Left colon (tissue), 2 donors: ENCODE measurements around the gene TPRA1. TPM values are rescaled to one million over a fixed set of nuclear protein-coding genes. Genes with fewer than 3 reads are reported as not detected.
"Not testable (repeated sequence)": the region's sequence is repeated elsewhere in the genome, so short reads cannot be mapped to it uniquely, and the experiment has no call there.

Experiments
- ATAC-seq: fragments of 200-7000 bp; cut with Tn5 transposase; one replicate; pipeline ENCODE4 v1.9.1; 2020; ENCODE audit warnings: mild to moderate bottlenecking, moderate library complexity
- DNase-seq, 2 donors: peaks; one replicate each; pipeline ENCODE4 v3.0.0-alpha.2; 2020
- intact Hi-C, 2 donors: fragments of 100-400 bp; cut with DNase I in 1 of 2; cut with micrococcal nuclease in 1 of 2; formaldehyde crosslinking; loops; one replicate each; pipeline versions ENCODE4 v1.11.2 to v1.14.0; 2022; cut with DNase I, micrococcal nuclease
- microRNA-seq, 2 donors: library from miRNA; unstranded; fragments of <30 nt; microRNA quantifications; one replicate each; pipeline versions ENCODE4 v1.1.0 to v1.2.0, GENCODE V29; 2020
- total RNA-seq, 2 donors: library from RNA; stranded (reverse); fragmentation: NEBNext Ultra II Directional; extraction: Animal tissue kit (Norgen Biotek cat#: 25700); gene quantifications; one replicate each; pipeline ENCODE4 v1.2.1, GENCODE V29; 2021
- donor health status: DM: no; HTN: no; CAD: no.
- donor health status: DM: yes; HTN: yes; CAD: no.

Gene TPRA1
- total RNA-seq, 2 donors from 2014 or later, result 21.9 to 25.7 TPM

DNA sequence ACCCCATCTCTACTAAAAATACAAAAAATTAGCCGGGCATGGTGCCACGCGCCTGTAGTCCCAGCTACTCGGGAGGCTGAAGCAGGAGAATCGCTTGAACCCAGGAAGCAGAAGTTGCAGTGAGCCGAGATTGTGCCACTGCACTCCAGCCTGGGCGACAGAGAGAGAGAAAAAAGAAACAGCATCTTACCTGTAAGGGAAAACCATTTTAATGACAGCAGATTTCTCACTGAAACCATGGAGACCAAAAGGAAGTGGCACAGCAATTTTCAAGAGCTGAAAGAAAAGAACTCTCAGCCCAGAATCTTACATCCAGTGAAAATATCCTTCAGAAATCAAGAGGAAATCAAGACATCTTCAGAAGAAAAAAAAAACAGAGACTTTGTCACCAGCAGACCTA lies 59.7 kb downstream of the TPRA1 start:
- ATAC-seq, intact Hi-C loops, DNase-seq: not testable (repeated sequence)

DNA sequence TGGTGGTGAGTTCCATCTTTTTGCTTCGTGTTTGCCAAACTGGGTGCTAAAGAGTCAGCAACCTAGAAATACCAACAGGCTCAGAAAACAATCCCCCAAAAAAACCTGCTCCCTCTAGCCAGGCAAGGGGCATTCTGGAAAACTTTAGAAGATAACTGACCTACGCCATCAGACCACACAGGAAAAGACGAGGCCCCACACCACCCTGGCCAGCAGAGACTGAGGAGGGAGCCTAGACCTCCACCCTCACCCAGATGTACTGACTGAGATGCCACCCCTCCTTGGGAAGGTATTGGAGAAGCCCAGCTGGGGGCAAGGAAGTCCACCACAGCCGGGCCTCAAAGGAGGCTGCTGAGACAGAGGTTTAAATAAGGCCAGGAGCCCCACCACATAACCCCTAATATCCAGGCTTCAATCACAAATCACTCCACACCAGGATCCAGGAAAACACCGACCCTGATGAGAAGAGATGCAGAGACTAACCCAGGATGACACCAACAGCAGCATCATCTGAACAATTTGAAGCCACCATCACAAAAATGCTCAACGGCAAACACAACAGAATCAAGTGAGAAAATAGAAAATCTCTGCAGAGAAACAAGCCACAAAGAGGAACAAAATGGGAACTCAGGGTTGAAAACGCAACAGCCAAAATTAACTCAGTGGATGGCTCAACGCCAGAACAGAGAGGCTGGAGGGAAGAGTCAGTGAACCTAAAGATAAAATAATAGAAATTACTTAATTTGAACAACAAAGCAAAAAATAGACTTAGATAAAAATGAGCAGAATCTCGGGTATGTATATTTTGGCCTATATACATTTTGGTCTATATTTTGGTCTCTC lies 61.0 kb downstream of the TPRA1 start:
- DNase-seq, result no peak
- intact Hi-C loops, result no loop called here
- no peak for ATAC-seq

- no peak for DNase-seq
- no peak for ATAC-seq
- intact Hi-C loops, result no loop called here
Observed at GRCh38 chr3:127525373-127525772, 65.2 kb downstream of the TPRA1 start.

DNA sequence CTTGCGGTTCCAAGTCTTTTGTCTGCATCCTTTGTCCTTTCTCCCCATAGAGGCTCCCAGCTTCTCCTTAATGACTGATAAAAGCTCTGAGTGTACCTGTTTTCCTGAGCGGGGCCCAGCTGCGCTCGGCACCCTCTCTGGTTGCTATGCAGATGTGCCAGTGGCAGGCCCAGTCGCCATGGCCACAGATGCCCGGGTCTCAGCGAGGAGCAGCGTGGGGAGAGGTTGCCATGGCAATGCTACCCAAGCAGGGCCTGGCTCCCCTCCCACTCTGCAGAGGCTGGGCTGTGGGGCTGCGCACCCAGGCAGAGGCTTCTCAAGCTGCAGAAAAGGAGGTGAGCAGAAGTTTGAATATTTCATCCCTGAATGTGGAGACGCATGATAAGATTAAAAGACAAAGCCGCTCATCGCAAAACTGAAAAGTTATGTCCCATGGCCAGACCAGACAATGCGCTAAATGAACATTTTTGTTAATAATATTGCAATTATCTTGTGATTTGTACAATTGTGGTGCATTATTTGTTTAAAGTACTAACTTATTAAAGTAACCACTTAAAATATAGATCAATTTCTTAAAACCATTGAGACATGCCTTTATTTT lies 66.1 kb downstream of the TPRA1 start:
- ATAC-seq (no peak), DNase-seq (no peak)
- intact Hi-C loops, result no loop called here

Small RNA genes lying within 50 kb of the gene (microRNA-seq; reads per million reads assigned to microRNA genes)
- gene MIR6825, result 0 reads per million in 2 donors
- 0 to 0.53 reads per million in 2 donors for gene MIR7976

Other genes with a start within 250 kb of the TPRA1 start
- 10 to 100 TPM; 10.4 to 16.4 TPM for gene MCM2, start 7.7 kb upstream of the TPRA1 start, total RNA-seq
- 10 to 100 TPM; 12.6 to 20.8 TPM for gene PODXL2, start 38.5 kb upstream of the TPRA1 start, total RNA-seq
- 10 to 100 TPM; 15.2 to 28.6 TPM for gene ABTB1, start 82.2 kb upstream of the TPRA1 start, total RNA-seq
- 100 to 1,000 TPM; 271 to 338 TPM for gene MGLL, start 231.8 kb upstream of the TPRA1 start, total RNA-seq